Measurements from ENCODE around the gene INSIG1.

INSIG1 gene

GRCh38 chr7:155269766-155270585 is 27.7 kb upstream of the INSIG1 start:
- no peak for DNase-seq (ENCODE audit: low read depth)
- no peak for TF ChIP-seq CTCF (IDR thresholded peaks at IDR 0.05; ENCODE audit: insufficient read depth, low read depth, low read length, missing control alignments)
- no peak overlapping the region for H3K4me3 ChIP-seq (ENCODE audit: low read length)

- H3K4me3 ChIP-seq (ENCODE audit: low read length) = no peak overlapping the region
- no peak for TF ChIP-seq CTCF (IDR thresholded peaks at IDR 0.05; ENCODE audit: insufficient read depth, low read depth, low read length, missing control alignments)
- no peak for DNase-seq (ENCODE audit: low read depth)
These were observed 26.8 kb upstream of the INSIG1 start for GRCh38 chr7:155270861-155271260.

- no peak for DNase-seq (ENCODE audit: low read depth)
- no peak overlapping the region for H3K4me3 ChIP-seq (ENCODE audit: low read length)
- no peak for TF ChIP-seq CTCF (IDR thresholded peaks at IDR 0.05; ENCODE audit: insufficient read depth, low read depth, low read length, missing control alignments)
These were observed 22.9 kb upstream of the INSIG1 start for GRCh38 chr7:155274633-155275355.

GRCh38 chr7:155276042-155276799 is 21.5 kb upstream of the INSIG1 start:
- TF ChIP-seq CTCF (IDR thresholded peaks at IDR 0.05; ENCODE audit: insufficient read depth, low read depth, low read length, missing control alignments) = no peak
- DNase-seq (ENCODE audit: low read depth) = no peak
- H3K4me3 ChIP-seq (ENCODE audit: low read length) = no peak overlapping the region

GRCh38 chr7:155276800-155277375 is 20.8 kb upstream of the INSIG1 start:
- DNase-seq (ENCODE audit: low read depth) = no peak
- no peak overlapping the region for H3K4me3 ChIP-seq (ENCODE audit: low read length)
- no peak for TF ChIP-seq CTCF (IDR thresholded peaks at IDR 0.05; ENCODE audit: insufficient read depth, low read depth, low read length, missing control alignments)

- no peak for TF ChIP-seq CTCF (IDR thresholded peaks at IDR 0.05; ENCODE audit: insufficient read depth, low read depth, low read length, missing control alignments)
- no peak overlapping the region for H3K4me3 ChIP-seq (ENCODE audit: low read length)
- DNase-seq (ENCODE audit: low read depth) = no peak
These were observed 20.2 kb upstream of the INSIG1 start for GRCh38 chr7:155277385-155277994.

Measured in epithelial cell of esophagus (primary cell).